NB4 (cell line): ENCODE results near the gene SPATA6L.

Experiments
- CTCF ChIP-seq: IDR thresholded peaks from one replicate; pipeline ENCODE4 v1.5.1; 2012; ENCODE audit warnings: low read depth, low read length
- MAX ChIP-seq: IDR thresholded peaks from 2 replicates; pipeline ENCODE4 v1.6.1; 2011; ENCODE audit warnings: low read depth, low read length

- TF ChIP-seq CTCF: no peak
- no peak for TF ChIP-seq MAX
Observed at GRCh38 chr9:4573176-4573575, 93.1 kb downstream of the SPATA6L start.
